ENCODE data around the gene RNF144A. TPM values are rescaled to one million over a fixed set of nuclear protein-coding genes. Genes with fewer than 3 reads are reported as not detected.

The RNF144A gene
- total and polyA plus RNA-seq, 10 of the 15 experiments (the other 5 are each of a cell fraction or from before 2014, with no cell fraction given) = 0.02 to 12.1 (median 0.48) TPM; not detected in 1

DNA sequence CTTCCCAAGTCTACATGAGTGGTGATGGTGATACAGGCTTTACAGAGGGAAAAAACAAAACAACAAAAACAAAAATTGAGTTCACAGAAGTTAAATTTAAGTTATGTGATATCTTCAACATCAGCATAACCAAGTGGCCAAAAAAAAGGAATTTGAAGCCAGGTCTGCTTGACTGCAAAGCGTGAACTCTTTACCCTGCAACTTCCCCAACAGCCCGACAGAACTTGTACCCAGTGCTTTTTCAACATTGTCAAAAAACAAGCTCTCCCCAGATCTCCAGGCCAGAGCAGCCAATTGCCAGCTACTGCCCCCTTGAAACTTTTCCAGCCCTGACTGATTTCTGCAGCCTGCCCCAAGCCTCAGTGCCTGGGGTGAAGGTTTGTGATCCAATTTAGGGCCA lies 76.7 kb downstream of the RNF144A start:
- POLR2A ChIA-PET = no interaction called here
- SMC1A ChIA-PET (ENCODE audit: uncharacterized antibody, unreplicated experiment) = interaction anchor here (0.9 to 2.2 kb wide), 2 partner anchors 20 to 41 kb away, joined by 3 to 6 read pairs; no protein-coding TSS in a partner anchor
- intact Hi-C loops (cut with micrococcal nuclease; ENCODE audit: unreplicated experiment) (no loop called here), in situ Hi-C loops (cut with MboI) (no loop called here)
- Histone ChIP-seq H3K9me3 (replicated peaks; ENCODE audit: control insufficient read depth, insufficient read depth, low read length) (no peaks in the 10 kb centered on the region; the same call in 2 of the 3 replicates), H3K4me2 (ENCODE audit: control insufficient read depth, insufficient read depth) (no peak overlapping the region), H2AFZ (ENCODE audit: control insufficient read depth, low read depth, low read length) (no peak overlapping the region), H3K4me3 (no peak overlapping the region), H3K27ac (ENCODE audit: control insufficient read depth, insufficient read depth) (no peak overlapping the region), H3K27me3 (replicated peaks in 1 of 2; ENCODE audit: control insufficient read depth in 2 of 2, insufficient read depth in 2 of 2, low read length in 1 of 2) (no peaks in the 10 kb centered on the region; a peak in 1 of 4 replicates), H4K20me1 (ENCODE audit: control insufficient read depth, insufficient read depth) (no peaks in the 10 kb centered on the region), H3K36me3 (ENCODE audit: control insufficient read depth in 2 of 2, insufficient read depth in 2 of 2, low read length in 1 of 2) (no peaks in the 10 kb centered on the region), H3K79me2 (ENCODE audit: control insufficient read depth, insufficient read depth, low read length) (no peaks in the 10 kb centered on the region), H3K4me1 (ENCODE audit: control insufficient read depth, insufficient read depth, low read length) (peaks cover 4% of the 10 kb centered on the region), H3K9ac (ENCODE audit: control insufficient read depth, insufficient read depth, low read length) (no peak overlapping the region)
- ATAC-seq (no peak), FAIRE-seq (no peak), DNase-seq (ENCODE audit: low read depth, low spot score) (no peak)
- TF ChIP-seq FOS (IDR thresholded peaks at IDR 0.05; ENCODE audit: borderline replicate concordance, extremely low read depth, insufficient read length) (no peak), TBL1XR1 (IDR thresholded peaks at IDR 0.05; ENCODE audit: low read depth, low read length) (no peak), MEF2A (IDR thresholded peaks at IDR 0.05; ENCODE audit: insufficient read depth, low read depth, low read length) (no peak), RBBP5 (conservative IDR thresholded peaks at IDR 0.05) (no peak), GATAD2B (conservative IDR thresholded peaks at IDR 0.05; ENCODE audit: low read depth) (no peak), GABPA (IDR thresholded peaks at IDR 0.05; ENCODE audit: low read depth) (no peak), EED (IDR thresholded peaks at IDR 0.05; ENCODE audit: low read depth) (no peak)
- TF ChIP-seq, protein P1, sequence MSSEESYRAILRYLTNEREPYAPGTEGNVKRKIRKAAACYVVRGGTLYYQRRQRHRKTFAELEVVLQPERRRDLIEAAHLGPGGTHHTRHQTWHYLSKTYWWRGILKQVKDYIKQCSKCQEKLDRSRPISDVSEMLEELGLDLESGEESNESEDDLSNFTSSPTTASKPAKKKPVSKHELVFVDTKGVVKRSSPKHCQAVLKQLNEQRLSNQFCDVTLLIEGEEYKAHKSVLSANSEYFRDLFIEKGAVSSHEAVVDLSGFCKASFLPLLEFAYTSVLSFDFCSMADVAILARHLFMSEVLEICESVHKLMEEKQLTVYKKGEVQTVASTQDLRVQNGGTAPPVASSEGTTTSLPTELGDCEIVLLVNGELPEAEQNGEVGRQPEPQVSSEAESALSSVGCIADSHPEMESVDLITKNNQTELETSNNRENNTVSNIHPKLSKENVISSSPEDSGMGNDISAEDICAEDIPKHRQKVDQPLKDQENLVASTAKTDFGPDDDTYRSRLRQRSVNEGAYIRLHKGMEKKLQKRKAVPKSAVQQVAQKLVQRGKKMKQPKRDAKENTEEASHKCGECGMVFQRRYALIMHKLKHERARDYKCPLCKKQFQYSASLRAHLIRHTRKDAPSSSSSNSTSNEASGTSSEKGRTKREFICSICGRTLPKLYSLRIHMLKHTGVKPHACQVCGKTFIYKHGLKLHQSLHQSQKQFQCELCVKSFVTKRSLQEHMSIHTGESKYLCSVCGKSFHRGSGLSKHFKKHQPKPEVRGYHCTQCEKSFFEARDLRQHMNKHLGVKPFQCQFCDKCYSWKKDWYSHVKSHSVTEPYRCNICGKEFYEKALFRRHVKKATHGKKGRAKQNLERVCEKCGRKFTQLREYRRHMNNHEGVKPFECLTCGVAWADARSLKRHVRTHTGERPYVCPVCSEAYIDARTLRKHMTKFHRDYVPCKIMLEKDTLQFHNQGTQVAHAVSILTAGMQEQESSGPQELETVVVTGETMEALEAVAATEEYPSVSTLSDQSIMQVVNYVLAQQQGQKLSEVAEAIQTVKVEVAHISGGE (CRISPR knock-in tag; IDR thresholded peaks at IDR 0.05) = no peak
- TF ChIP-seq, protein P2, sequence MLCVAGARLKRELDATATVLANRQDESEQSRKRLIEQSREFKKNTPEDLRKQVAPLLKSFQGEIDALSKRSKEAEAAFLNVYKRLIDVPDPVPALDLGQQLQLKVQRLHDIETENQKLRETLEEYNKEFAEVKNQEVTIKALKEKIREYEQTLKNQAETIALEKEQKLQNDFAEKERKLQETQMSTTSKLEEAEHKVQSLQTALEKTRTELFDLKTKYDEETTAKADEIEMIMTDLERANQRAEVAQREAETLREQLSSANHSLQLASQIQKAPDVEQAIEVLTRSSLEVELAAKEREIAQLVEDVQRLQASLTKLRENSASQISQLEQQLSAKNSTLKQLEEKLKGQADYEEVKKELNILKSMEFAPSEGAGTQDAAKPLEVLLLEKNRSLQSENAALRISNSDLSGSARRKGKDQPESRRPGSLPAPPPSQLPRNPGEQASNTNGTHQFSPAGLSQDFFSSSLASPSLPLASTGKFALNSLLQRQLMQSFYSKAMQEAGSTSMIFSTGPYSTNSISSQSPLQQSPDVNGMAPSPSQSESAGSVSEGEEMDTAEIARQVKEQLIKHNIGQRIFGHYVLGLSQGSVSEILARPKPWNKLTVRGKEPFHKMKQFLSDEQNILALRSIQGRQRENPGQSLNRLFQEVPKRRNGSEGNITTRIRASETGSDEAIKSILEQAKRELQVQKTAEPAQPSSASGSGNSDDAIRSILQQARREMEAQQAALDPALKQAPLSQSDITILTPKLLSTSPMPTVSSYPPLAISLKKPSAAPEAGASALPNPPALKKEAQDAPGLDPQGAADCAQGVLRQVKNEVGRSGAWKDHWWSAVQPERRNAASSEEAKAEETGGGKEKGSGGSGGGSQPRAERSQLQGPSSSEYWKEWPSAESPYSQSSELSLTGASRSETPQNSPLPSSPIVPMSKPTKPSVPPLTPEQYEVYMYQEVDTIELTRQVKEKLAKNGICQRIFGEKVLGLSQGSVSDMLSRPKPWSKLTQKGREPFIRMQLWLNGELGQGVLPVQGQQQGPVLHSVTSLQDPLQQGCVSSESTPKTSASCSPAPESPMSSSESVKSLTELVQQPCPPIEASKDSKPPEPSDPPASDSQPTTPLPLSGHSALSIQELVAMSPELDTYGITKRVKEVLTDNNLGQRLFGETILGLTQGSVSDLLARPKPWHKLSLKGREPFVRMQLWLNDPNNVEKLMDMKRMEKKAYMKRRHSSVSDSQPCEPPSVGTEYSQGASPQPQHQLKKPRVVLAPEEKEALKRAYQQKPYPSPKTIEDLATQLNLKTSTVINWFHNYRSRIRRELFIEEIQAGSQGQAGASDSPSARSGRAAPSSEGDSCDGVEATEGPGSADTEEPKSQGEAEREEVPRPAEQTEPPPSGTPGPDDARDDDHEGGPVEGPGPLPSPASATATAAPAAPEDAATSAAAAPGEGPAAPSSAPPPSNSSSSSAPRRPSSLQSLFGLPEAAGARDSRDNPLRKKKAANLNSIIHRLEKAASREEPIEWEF (IDR thresholded peaks at IDR 0.05; ENCODE audit: insufficient replicate concordance, low read depth, low read length) = no peak
- TF ChIP-seq, protein P3, sequence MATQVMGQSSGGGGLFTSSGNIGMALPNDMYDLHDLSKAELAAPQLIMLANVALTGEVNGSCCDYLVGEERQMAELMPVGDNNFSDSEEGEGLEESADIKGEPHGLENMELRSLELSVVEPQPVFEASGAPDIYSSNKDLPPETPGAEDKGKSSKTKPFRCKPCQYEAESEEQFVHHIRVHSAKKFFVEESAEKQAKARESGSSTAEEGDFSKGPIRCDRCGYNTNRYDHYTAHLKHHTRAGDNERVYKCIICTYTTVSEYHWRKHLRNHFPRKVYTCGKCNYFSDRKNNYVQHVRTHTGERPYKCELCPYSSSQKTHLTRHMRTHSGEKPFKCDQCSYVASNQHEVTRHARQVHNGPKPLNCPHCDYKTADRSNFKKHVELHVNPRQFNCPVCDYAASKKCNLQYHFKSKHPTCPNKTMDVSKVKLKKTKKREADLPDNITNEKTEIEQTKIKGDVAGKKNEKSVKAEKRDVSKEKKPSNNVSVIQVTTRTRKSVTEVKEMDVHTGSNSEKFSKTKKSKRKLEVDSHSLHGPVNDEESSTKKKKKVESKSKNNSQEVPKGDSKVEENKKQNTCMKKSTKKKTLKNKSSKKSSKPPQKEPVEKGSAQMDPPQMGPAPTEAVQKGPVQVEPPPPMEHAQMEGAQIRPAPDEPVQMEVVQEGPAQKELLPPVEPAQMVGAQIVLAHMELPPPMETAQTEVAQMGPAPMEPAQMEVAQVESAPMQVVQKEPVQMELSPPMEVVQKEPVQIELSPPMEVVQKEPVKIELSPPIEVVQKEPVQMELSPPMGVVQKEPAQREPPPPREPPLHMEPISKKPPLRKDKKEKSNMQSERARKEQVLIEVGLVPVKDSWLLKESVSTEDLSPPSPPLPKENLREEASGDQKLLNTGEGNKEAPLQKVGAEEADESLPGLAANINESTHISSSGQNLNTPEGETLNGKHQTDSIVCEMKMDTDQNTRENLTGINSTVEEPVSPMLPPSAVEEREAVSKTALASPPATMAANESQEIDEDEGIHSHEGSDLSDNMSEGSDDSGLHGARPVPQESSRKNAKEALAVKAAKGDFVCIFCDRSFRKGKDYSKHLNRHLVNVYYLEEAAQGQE (IDR thresholded peaks at IDR 0.05; ENCODE audit: low read depth, low read length) = no peak
- RAD21 ChIA-PET (ENCODE audit: unreplicated experiment) = no interaction called here
- no TSS peak for BruUV-seq (replicated peaks)
- CTCF ChIA-PET = interaction anchor here (0.8 to 2.0 kb wide), 6 partner anchors 9 to 97 kb away, joined by 3 to 7 read pairs (median 6); no protein-coding TSS in a partner anchor
- 2% methylated on average over 2 of the region's 2 CpGs for WGBS (ENCODE audit: insufficient coverage, insufficient replicate concordance, low lambda C conversion rate, missing lambda C conversion rate)
